Subcutaneous adipose tissue (tissue), 4 donors: ENCODE results near the gene PRR19. TPM values are rescaled to one million over a fixed set of nuclear protein-coding genes. Genes with fewer than 3 reads are reported as not detected.

Experiments used
- total RNA-seq, 4 donors: library from RNA; depleted of rRNA; stranded (reverse); fragments of >200 nt; gene quantifications; one replicate each; pipeline ENCODE4 v1.1.0, GENCODE V29; 2016
- TF ChIP-seq, protein P1 (sequence below): fragments of 450-650 bp; IDR thresholded peaks from one replicate; pipeline ENCODE4 v1.5.1; 2016; ENCODE audit warnings: low read depth, mild to moderate bottlenecking, control low read depth, antibody characterized with exemption, moderate library complexity

The PRR19 gene
- total RNA-seq, 4 donors from 2014 or later: 0.75 TPM; not detected in 3

DNA sequence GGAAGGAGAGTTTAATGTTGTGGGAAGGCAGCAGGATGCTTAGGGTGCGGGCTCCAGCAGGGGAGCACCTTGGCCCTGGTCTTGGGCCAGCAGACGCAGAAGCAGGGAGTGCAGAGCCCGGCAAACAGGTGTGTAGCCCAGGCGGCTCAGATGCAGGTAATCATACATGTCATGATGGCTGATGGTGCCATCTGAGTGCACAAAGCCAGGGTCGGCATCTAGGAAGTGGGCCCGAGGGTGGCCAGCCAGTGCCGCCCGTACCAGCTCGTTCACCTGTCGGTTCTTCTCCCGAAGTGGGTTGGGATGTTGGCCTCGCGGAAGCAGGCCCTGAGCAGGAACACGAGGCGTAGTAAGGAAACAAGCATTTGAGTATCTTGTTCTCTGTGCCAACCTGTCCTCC lies 4.9 kb upstream of the PRR19 start:
- TF ChIP-seq, protein P1, sequence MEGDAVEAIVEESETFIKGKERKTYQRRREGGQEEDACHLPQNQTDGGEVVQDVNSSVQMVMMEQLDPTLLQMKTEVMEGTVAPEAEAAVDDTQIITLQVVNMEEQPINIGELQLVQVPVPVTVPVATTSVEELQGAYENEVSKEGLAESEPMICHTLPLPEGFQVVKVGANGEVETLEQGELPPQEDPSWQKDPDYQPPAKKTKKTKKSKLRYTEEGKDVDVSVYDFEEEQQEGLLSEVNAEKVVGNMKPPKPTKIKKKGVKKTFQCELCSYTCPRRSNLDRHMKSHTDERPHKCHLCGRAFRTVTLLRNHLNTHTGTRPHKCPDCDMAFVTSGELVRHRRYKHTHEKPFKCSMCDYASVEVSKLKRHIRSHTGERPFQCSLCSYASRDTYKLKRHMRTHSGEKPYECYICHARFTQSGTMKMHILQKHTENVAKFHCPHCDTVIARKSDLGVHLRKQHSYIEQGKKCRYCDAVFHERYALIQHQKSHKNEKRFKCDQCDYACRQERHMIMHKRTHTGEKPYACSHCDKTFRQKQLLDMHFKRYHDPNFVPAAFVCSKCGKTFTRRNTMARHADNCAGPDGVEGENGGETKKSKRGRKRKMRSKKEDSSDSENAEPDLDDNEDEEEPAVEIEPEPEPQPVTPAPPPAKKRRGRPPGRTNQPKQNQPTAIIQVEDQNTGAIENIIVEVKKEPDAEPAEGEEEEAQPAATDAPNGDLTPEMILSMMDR: no peak

DNA sequence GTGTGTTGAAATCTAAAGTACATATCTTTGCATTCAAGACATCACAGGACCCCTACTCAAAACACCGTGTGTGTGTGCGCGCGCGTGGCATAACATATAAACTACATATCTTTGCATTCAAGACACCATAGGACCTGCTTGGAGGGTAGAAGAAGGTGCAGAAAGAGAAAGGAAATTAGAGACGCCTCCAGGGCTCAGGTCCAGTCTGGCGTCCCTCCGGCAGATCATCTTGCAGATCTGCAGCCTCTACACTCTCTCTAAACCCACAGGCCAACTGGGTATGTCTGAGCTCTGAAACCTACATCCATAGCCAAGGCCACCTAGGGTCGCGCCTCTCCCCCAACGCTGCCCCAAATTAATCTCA lies 1.2 kb downstream of the PRR19 start:
- TF ChIP-seq, protein P1: no peak

DNA sequence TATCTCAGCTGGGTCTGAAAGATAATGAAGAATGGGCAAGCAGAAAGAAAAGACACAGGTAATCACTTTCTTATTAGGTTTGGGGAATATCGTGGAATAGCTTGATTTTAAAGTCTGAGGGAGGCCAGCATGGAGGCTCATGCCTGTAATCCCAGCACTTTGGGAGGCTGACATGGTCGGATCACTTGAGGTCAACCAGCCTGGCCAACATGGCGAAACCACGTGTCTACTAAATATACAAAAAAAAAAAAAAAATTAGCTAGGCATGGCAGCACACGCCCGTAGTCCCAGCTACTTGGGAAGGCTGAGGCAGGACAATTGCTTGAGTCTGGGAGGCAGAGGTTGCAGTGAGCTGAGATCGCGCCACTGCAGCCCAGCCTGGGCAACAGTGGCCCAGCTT lies 1.9 kb downstream of the PRR19 start:
- TF ChIP-seq, protein P1: no peak

DNA sequence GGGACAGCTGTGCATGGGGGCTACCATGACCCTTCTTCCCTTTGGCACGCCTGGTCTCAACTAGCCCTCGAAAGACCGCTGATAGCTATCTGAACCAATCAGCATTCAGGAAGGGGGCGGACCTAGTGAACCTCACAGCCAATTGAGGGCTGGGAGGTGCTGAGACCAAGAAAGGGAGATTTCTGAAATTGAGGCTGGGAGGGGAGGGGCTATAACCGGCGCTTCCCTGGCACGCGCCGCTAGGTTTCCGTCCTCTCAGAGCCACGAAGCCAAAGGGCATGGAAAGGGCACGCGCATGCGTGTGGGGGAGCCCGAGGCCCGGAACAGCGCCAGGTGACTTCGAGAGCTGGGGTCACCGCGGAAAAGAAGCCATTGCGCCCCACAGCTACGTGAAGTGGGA lies 4.7 kb downstream of the PRR19 start:
- TF ChIP-seq, protein P1: no peak

DNA sequence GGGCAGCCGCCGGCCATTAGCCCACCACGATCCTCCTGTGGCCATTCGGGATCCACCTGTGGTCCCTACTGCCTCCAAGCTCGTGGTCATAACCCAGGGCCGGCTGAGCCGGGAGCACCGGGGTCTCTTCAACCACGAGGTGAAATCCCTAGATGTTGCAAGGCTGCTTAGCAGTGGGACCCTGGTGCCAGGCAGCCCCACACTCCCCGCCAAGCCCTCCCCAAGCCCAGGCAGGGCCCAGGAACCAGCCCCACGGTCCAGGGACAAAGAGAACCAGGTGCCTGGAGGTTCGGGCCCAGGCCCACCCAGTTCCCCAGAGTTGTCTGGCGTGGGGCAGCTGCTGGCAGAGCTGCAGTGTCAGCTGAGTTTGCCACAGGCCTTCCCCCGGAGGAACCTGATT lies 7.8 kb downstream of the PRR19 start:
- TF ChIP-seq, protein P1: no peak

DNA sequence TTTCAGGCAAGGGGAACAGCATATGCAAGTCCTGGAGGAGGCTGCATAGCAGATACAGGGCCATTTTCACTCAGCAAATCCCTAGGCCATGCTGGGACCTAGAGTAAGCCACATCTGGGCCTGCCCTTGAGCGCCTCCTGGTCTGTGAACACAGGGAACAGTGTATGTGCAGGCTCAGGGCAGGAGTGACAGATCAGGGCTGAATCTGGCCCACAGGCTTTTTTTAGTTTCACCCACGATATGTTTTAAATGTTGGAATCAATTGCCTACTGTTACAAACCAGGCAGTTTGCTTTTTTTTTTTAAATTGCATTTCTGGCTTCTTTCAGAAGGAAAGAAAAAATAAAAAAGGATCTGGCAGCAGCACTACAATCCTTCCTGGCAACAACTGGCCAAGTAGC lies 9.7 kb downstream of the PRR19 start:
- TF ChIP-seq, protein P1: no peak

DNA sequence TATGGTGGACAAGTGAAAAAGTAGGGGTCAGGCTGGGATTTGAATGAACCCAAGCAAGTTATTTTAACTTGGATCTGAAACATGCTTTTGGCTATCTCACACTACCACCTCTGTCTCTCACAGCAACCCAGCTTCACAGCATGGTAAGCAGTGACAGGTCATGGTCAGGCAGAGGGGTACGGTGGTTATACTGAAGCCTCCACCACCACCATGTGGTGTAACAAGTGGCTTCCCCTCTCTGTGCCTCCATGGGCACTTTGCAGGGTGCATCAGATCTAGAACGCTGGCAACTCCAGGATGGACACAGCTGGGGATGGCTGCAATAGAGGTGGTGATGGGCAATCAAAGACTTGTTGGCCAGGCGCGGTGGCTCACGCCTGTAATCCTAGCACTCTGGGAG lies 10.4 kb downstream of the PRR19 start:
- TF ChIP-seq, protein P1: no peak
